NCI-H446 treated with DMSO at 0.1 percent for 48 hours (cell line): Measurements from ENCODE around the gene MCM3AP.
"Not testable (repeated sequence)": the region's sequence is repeated elsewhere in the genome, so short reads cannot be mapped to it uniquely, and the experiment has no call there.

Source experiments
- DNase-seq: peaks from one replicate; lab custom pipeline; 2025; lab: John Stamatoyannopoulos, UW

MCM3AP gene

DNA sequence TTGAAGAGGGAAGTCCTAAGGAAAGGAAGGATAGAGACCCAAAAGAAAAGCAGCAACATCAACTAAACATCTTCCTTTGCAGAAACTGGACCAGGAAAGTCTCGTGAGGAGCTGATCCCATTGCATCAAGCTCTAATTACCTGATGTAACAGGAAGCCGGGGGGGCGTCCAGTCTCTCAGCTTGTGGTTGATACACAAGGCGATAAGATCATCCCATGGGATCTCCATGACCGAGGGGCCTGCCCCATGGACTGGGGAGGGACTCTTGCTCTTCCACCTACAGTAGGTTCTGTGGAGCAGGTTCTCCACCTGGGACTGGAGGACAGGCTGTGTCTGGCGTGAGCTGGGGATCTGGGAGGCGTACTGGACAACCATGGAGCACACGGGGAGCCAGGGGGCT lies 42.1 kb downstream of the MCM3AP start:
- DNase-seq = no peak

- not testable (repeated sequence) for DNase-seq
Observed at GRCh38 chr21:46241577-46241976, 43.8 kb downstream of the MCM3AP start.

DNA sequence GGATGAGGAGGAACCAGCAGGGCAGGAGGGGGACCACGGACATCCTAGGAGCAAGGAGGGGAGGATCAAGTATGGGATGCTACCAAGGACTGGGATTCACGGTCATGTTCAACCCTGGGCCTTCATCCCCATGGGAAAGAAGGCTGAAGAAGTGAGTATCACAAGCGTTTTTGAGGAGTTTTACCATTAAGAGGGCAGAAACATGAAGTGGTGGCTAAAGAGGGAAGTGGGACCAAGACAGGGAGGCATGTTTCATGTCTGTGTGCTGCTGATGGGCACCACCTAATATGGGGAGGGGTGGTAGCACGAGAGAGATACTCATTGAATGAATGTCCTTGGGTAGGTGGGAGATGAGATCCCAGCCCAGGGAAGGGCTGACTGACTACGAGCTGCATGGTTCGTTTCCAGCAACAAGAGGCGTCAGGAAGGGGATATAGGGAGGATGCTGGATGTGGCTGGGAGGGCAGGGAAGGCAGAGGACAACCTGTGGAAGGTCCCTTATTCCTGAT lies 45.5 kb downstream of the MCM3AP start:
- DNase-seq = no peak

DNA sequence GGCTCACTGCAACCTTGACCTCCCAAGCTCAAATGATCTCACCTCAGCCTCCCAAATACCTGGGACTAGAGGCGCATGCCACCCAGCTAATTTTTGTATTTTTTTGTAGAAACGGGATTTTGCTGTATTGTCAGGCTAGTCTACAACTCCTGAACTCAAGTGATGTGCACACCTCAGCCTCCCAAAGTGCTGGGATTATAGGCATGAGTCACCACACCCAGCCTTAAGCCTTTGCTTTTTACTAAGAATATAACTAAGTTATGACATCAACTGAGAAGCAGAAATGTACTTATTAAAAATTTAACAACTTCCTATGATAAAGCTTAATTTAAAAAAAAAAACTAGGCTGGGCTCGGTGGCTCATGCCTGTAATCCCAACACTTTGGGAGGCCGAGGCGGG lies 47.9 kb downstream of the MCM3AP start:
- DNase-seq = no peak

DNA sequence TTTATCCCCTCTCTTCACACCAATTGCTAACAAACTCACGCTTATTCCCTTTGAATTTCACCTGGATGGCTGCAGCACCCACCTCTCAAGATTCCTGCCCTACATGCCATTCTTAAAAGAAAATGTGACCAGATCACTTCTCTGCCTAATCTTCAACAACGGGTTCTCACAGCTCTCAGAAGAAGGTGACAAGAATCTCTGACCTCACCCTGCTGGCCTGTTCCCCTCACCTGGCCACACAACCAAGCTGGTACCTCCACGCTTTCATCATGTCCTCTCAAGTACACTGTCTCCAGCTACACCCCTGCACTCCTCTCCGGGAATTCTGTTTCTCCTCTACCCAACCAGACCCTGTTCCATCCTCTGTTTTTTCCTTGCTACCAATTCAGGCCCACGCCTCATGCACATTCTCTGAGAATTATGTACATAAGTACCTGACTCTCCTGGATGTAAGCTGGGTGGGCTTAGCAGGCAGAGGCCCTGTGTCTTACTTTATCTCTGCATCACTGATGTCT lies 50.9 kb downstream of the MCM3AP start:
- no peak for DNase-seq

- DNase-seq = no peak
Observed at GRCh38 chr21:46229923-46230260, 55.5 kb downstream of the MCM3AP start.

DNA sequence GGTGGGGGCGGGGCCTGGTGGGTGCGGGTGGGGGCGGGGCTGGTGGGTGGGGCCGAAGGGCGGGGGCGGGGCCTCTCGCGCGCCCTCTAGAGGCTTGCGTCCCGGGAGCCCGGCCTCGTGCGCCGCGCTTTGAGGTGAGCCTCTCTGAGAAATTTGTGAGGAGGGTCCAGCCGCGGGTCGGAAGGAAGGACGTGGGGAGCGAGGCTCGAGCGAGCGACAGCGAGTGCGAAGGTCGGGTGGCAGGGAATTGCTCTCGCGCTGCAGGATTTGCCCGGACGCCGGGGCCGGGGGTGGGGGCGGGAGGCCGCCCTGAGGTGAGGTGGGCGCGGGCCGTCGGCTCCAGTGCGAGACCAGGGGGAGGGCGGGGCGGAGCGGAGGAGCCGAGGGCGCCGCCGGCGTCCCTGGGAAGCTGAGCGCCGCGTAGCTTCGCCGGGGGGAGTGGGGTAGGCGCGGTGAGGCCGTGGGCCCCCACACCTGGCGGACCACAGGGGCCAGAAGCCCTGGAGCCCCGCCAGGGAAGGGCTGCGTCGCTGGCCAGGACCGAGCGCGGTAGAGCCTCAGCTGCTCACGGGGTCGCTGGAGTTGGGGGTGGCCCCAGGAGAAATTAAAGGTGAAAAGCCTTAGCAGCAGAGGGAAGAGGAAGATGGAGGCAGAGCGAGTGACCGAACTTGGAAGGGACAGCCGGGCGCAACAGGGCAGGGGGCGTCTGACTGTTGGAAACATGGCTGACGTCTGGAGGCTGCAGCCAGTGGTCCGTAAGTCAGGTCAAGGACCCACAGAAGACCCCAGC lies 56.1 kb downstream of the MCM3AP start:
- no peak for DNase-seq

DNA sequence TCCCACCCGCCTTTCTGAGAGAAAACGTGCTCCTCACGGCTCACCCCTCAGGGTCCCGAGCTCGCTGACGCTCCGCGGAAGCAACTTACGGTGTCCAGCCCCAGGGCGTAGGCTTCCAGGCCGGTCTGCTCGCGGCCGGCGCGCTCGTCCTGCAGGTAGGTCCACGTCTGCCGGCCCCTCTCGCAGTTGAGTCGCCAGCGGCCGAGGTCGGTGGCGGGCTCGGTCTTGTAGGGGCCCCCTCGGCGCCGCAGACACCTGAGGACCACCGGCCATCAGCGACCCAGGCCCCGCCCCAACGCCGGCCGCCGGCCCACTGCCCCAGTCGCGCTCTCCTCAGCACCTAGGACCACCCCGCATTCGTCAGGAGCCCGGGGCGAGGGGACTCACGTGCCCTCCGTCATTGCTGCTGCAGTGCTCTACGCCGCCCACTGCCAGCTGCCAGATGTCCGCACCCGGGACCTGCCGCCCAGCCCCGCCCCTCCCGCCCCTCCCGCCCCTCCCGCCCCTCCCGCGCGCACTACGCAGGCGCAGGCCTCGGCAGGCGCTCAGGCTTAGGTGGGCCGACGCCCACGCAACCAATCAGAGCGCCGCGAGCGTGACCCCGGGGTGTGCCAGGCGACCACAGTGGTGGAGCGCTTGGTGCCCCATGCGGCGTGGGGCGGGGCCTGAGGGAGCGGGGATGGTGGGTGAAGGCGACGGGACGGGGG lies 56.9 kb downstream of the MCM3AP start, which contains the start of gene LSS:
Gene LSS (minus strand): TSS at position 430 of the 707 bp plus-strand sequence. CDS start 29 bp downstream, at position 401.
- DNase-seq = peak; percentile 96

DNA sequence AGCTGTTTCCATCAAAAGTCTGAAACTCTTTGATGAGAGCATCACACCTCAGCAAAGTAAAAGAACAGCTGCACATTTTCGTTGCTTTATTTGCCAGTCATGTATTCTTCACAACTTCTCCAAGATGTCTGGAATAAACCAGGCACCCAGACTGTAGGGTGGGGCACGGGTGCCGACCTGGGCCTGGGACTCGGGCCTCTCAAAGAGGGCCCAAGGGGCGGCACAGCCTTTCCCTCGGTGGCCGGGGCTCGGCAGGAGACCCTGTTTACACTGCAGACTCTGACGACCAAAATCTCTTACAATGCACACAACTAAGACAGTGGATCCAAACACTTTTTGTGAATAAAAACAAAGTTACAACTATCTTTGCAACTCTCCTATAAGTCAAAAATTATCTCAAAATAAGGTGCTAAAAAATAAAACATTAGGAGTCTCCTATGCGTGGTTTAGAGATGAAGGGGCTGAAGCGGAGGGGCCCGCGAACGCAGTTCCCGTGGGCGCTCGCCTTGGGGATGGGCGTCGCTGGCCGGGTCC lies 57.5 kb downstream of the MCM3AP start:
- no peak for DNase-seq

DNA sequence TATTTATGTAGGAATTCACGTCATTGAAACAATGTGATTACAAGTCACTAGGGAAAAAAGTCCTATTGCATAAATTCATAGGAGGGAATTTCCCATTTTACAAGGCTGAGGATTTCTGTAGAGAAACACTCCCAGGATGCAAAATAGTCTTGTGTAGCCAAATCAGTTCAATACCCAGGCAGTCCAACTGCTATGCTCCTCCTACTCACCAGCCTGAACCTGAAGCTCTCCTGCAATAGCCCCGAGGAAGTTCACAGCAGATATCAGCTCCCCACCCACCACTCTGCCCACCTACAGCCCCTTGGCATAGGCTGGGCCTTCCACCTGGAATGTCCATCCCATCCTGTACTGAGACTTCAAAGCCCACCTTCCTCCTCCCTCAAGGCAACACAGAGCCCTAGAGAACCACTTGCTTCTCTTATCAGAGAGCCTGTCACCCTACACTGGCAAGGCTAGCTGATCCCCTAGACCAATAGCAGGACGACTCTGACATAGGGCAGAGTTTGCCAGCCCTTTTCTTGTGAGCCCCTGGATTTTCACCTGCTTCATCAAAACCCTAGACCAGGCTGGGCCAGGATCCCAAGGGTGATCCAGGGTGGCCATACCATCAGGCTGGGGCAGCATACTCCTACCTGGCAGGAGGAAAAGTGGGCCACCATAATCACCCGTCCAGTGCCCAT lies 58.4 kb downstream of the MCM3AP start:
- DNase-seq = no peak

- no peak for DNase-seq
Observed at GRCh38 chr21:46226146-46226545, 59.3 kb downstream of the MCM3AP start.

DNA sequence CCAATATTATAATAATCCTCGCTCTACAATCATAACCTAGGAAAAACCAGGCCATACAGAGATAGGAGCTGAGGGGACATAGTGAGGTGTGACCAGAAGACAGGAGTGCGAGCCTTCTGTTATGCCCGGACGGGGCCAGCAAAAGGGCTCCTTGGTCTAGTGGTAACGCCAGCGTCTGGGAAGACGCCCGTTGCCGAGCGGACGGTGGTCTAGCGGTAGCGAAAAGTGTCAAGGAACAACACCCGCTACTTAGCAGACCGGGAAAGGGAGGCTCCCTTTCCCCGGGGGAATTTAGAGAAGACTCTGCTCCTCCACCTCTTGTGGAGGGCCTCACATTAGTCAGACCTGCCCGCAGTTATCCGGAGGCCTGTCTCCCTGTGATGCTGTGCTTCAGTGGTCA lies 61.8 kb downstream of the MCM3AP start:
- not testable (repeated sequence) for DNase-seq

DNA sequence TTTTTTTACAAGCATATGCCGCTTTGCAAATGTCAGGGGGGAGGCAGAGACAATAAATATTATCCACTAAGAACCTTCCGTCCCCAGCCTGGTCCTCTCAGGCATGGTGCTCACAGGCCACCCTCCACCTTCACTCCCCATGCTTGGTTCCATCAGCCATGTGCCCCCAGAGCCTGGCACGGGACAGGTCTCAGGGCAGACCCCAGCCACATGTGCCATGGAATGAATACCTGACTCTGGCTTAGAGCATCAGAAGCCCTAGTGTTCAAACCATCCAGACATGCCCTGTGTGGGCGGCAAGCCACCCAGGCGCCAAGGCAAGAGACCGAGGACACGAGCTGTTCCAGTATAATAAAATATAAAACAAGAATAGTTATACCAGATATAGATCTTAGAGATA lies 62.2 kb downstream of the MCM3AP start:
- no peak for DNase-seq

DNA sequence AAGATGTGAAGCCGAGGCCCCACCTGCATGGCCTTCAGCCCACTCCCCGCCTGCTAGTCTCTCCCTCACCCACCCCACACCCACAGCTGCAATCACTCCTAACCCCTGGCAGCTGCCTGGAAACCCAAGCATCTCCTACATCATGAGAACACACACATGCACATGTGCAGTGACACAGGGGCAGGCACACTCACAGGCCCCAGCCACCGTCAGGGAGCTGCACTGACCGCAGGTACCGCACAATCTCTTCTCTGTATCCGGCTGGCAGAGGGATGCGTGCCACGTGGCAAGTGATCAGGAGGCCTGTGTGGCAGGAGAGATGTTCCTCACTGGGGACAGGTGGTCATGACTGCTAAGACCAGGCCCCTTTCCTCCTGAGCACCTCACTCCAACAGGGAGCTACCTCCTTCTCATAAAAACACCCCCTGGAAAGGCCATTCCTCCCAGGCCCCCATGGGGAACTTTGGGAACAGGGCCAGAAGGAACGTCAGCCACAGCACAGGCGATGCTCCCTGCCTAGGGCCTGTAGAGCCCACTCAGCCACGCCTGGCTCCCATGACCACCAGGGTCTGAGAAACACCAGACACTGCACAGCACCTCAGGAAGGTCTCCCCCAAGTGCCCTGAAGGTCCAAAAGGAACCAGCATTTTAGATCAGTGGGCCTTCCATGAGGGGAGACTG lies 62.8 kb downstream of the MCM3AP start:
- no peak for DNase-seq

DNA sequence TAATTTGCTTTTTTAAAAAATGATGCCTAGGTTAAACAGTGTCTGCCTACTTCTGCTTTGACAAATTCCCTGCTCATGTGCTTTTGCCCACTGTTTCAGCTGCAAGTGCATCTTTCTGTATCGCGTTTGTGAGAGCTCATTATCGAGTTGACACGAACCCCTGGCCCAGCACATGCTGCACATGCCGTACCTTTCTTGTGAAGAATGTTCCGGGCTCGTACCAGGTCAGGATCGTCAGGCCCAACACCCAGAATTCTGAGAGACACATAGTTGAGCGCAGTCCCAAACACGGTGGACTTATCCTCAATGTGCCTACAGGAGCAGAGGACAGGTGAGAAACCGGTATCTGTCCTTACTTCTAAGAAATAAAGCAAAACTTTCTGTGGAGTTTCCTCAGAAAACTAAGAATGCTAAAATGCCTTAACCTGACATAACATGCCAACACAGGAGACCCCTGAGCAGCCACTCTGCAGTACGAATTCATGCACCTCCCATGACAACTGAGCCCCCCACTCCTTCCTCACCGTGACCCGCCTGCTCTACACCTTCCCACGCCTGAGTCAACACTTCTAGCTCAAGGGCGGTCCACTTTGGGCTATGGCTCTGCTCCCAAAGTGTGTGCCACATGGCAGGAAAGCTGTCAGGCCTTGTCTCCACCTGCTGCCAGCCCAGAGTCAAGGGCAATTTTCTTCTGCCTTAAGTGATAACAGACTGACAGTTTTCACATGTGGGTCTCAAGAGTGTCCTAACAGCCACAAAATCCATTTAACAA lies 63.6 kb downstream of the MCM3AP start:
- DNase-seq = no peak

DNA sequence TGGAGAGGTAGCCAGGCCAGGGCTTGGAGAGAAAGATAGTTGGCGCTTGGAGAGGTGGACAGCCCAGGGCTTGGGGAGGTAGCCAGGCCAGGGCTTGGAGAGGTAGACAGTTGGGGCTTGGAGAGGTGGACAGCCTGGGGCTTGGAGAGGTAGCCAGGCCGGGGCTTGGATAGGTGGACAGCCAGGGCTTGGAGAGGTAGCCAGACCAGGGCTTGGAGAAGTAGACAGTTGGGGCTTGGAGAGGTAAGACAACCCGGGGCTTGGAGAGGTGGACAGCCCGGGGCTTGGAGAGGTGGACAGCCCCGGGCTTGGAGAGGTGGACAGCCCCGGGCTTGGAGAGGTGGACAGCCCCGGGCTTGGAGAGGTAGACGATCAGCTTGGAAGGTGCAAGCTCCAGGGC lies 64.6 kb downstream of the MCM3AP start:
- no peak for DNase-seq

GRCh38 chr21:46220275-46220810 lies 65.1 kb downstream of the MCM3AP start:
- DNase-seq = no peak

GRCh38 chr21:46219591-46220239 lies 65.7 kb downstream of the MCM3AP start:
- DNase-seq = no peak

- no peak for DNase-seq
Observed at GRCh38 chr21:46218906-46219590, 66.4 kb downstream of the MCM3AP start.
